ENCODE data around the gene BLOC1S6.

The BLOC1S6 gene

DNA sequence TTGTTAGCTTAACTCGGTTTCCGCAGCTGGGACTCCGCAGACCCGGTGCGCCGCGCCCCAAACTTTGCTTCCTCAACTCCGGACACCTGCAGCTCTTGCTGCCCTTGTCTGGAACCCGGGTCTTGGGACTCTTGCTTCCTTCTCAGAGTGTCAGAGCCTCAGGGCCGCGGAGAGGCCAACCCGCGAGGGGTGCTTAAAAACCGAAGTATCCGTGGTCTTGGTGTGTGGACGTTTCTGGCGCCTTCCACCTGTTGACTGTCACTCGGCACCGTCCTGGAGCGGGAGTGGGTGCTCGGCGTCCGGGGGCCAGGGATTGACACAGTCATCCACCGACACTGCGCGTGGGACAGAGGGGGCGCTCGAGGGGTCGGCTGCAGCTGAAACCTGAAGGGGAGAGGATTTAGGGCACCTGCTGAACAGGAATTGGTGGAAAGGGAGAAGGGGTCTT, 48.0 kb downstream of the BLOC1S6 start:
- no peak overlapping the region for H3K27ac ChIP-seq (ENCODE audit: low read depth, low read length)
- peak overlapping the region; percentile 77 for H3K4me3 ChIP-seq (ENCODE audit: low read length)
- no peaks in the 10 kb centered on the region; the same call in 1 of the 2 replicates for H3K9me2 ChIP-seq (replicated peaks; ENCODE audit: control insufficient read depth, low read length)
- H4K20me1 ChIP-seq (ENCODE audit: control insufficient read depth, insufficient read depth, low read depth, low read length) = no peaks in the 10 kb centered on the region
- peaks cover 13% of the 10 kb centered on the region for H3K27me3 ChIP-seq (ENCODE audit: control insufficient read depth, low read length)
- no peaks in the 10 kb centered on the region for H3F3A ChIP-seq (ENCODE audit: control insufficient read depth, insufficient read depth)
- no peak for TF ChIP-seq EZH2phosphoT487 (IDR thresholded peaks at IDR 0.05; ENCODE audit: borderline replicate concordance, low read length)
- TF ChIP-seq, protein P1, sequence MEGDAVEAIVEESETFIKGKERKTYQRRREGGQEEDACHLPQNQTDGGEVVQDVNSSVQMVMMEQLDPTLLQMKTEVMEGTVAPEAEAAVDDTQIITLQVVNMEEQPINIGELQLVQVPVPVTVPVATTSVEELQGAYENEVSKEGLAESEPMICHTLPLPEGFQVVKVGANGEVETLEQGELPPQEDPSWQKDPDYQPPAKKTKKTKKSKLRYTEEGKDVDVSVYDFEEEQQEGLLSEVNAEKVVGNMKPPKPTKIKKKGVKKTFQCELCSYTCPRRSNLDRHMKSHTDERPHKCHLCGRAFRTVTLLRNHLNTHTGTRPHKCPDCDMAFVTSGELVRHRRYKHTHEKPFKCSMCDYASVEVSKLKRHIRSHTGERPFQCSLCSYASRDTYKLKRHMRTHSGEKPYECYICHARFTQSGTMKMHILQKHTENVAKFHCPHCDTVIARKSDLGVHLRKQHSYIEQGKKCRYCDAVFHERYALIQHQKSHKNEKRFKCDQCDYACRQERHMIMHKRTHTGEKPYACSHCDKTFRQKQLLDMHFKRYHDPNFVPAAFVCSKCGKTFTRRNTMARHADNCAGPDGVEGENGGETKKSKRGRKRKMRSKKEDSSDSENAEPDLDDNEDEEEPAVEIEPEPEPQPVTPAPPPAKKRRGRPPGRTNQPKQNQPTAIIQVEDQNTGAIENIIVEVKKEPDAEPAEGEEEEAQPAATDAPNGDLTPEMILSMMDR (IDR thresholded peaks at IDR 0.05; ENCODE audit: low read depth, low read length, poor library complexity, severe bottlenecking) = peak; percentile 80
- H3K36me3 ChIP-seq (ENCODE audit: control insufficient read depth, low read length) = no peaks in the 10 kb centered on the region
- H3K9me3 ChIP-seq (ENCODE audit: control insufficient read depth, insufficient read depth, low read length) = no peaks in the 10 kb centered on the region
- peaks cover 30% of the 10 kb centered on the region for H3K4me1 ChIP-seq (ENCODE audit: control insufficient read depth, low read length)
- no peaks in the 10 kb centered on the region for H3K79me2 ChIP-seq (ENCODE audit: control insufficient read depth, low read length)
- H3K4me2 ChIP-seq (ENCODE audit: low read length) = peak overlapping the region; percentile 88

GRCh38 chr15:45635763-45636292, 48.6 kb downstream of the BLOC1S6 start:
- Histone ChIP-seq H3K4me1 (ENCODE audit: control insufficient read depth, low read length) (peaks cover 30% of the 10 kb centered on the region), H3K79me2 (ENCODE audit: control insufficient read depth, low read length) (no peaks in the 10 kb centered on the region), H3K27me3 (ENCODE audit: control insufficient read depth, low read length) (peaks cover 13% of the 10 kb centered on the region), H3K9me3 (ENCODE audit: control insufficient read depth, insufficient read depth, low read length) (no peaks in the 10 kb centered on the region), H3K4me3 (ENCODE audit: low read length) (peak overlapping the region; percentile 77), H3K36me3 (ENCODE audit: control insufficient read depth, low read length) (no peaks in the 10 kb centered on the region), H3F3A (ENCODE audit: control insufficient read depth, insufficient read depth) (no peaks in the 10 kb centered on the region), H3K9me2 (replicated peaks; ENCODE audit: control insufficient read depth, low read length) (no peaks in the 10 kb centered on the region; the same call in 1 of the 2 replicates), H3K4me2 (ENCODE audit: low read length) (peak overlapping the region; percentile 88), H3K27ac (ENCODE audit: low read depth, low read length) (no peak overlapping the region), H4K20me1 (ENCODE audit: control insufficient read depth, insufficient read depth, low read depth, low read length) (no peaks in the 10 kb centered on the region)
- TF ChIP-seq, protein P1 (IDR thresholded peaks at IDR 0.05; ENCODE audit: low read depth, low read length, poor library complexity, severe bottlenecking) = no peak
- TF ChIP-seq EZH2phosphoT487 (IDR thresholded peaks at IDR 0.05; ENCODE audit: borderline replicate concordance, low read length) = no peak

DNA sequence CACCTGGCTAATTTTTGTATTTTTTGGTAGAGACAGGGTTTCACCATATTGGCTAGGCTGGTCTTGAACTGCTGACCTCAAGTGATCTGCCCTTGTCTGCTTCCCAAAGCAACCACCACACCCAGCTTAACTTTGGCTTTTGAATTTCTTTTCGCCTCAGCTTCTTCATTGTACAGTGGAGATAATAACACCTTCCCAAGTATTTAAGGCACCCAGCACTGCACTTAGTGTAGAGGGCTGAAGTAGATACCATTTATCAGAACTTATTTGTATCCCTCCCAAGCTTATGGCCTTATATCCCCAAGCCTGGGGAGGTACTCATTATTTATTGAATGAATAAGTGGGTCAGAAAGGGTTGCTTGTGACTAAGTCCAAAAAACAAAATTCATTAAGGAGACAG, 50.0 kb downstream of the BLOC1S6 start:
- no peak overlapping the region for H3K27ac ChIP-seq (ENCODE audit: low read depth, low read length)
- H3K36me3 ChIP-seq (ENCODE audit: control insufficient read depth, low read length) = no peaks in the 10 kb centered on the region
- H3K27me3 ChIP-seq (ENCODE audit: control insufficient read depth, low read length) = peaks cover 13% of the 10 kb centered on the region
- no peak overlapping the region for H3K4me3 ChIP-seq (ENCODE audit: low read length)
- no peaks in the 10 kb centered on the region for H3F3A ChIP-seq (ENCODE audit: control insufficient read depth, insufficient read depth)
- TF ChIP-seq EZH2phosphoT487 (IDR thresholded peaks at IDR 0.05; ENCODE audit: borderline replicate concordance, low read length) = no peak
- TF ChIP-seq, protein P1 (IDR thresholded peaks at IDR 0.05; ENCODE audit: low read depth, low read length, poor library complexity, severe bottlenecking) = no peak
- no peaks in the 10 kb centered on the region for H4K20me1 ChIP-seq (ENCODE audit: control insufficient read depth, insufficient read depth, low read depth, low read length)
- no peak overlapping the region; the same call in 1 of the 2 replicates for H3K4me2 ChIP-seq (ENCODE audit: low read length)
- no peaks in the 10 kb centered on the region for H3K79me2 ChIP-seq (ENCODE audit: control insufficient read depth, low read length)
- H3K9me2 ChIP-seq (replicated peaks; ENCODE audit: control insufficient read depth, low read length) = no peaks in the 10 kb centered on the region; the same call in 1 of the 2 replicates
- peaks cover 25% of the 10 kb centered on the region for H3K4me1 ChIP-seq (ENCODE audit: control insufficient read depth, low read length)
- no peaks in the 10 kb centered on the region for H3K9me3 ChIP-seq (ENCODE audit: control insufficient read depth, insufficient read depth, low read length)
